Activated T-cell treated with anti-CD3 and anti-CD28 coated beads, Interleukin-2, amount 50 U/mL, for 1 hour (primary cell): ENCODE measurements around the gene FRMD7.

Experiments
- DNase-seq: peaks from one replicate; pipeline ENCODE4 v3.0.0-alpha.2; 2020

The FRMD7 gene

GRCh38 chrX:132030264-132030663, 97.6 kb downstream of the FRMD7 start:
- no peak for DNase-seq
